ENCODE results near the gene MLPH.

DNA sequence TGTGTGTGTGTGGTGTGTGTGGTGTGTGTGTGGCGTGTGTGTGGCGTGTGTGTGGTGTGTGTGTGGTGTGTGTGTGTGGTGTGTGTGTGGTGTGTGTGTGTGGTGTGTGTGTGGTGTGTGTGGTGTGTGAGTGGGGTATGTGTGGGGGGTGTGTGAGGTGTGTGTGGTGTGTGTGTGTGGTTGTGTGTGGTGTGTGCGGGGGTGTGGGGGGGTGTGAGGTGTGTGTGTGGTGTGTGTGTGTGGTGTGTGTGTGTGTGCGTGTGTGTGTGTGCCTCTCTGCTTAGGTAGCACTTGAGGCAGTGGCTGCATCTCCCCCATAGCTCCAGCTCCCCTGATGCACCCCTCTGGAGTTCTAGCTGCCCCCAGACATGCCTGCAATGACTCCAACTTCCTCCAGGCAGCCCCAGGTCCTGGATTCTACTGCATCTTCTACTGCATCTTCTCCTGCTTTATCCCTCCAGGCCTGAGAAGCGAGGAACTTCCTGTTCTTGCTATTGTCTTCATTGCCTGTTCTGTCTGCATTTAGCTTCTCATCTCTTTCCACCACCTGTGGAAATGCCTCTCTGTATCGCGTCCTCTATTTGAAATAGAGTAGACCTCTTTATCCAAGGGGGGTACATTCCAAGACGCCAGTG is 22.2 kb upstream of the MLPH start:
- TF ChIP-seq, protein P1, sequence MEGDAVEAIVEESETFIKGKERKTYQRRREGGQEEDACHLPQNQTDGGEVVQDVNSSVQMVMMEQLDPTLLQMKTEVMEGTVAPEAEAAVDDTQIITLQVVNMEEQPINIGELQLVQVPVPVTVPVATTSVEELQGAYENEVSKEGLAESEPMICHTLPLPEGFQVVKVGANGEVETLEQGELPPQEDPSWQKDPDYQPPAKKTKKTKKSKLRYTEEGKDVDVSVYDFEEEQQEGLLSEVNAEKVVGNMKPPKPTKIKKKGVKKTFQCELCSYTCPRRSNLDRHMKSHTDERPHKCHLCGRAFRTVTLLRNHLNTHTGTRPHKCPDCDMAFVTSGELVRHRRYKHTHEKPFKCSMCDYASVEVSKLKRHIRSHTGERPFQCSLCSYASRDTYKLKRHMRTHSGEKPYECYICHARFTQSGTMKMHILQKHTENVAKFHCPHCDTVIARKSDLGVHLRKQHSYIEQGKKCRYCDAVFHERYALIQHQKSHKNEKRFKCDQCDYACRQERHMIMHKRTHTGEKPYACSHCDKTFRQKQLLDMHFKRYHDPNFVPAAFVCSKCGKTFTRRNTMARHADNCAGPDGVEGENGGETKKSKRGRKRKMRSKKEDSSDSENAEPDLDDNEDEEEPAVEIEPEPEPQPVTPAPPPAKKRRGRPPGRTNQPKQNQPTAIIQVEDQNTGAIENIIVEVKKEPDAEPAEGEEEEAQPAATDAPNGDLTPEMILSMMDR (conservative IDR thresholded peaks at IDR 0.05 in 1 of 2, IDR thresholded peaks at IDR 0.05 in 1 of 2; ENCODE audit: extremely low read depth in 1 of 2, insufficient read depth in 1 of 2, low read depth in 1 of 2, low read length in 2 of 2): no peak
- no peak for TF ChIP-seq EZH2 (IDR thresholded peaks at IDR 0.05; ENCODE audit: borderline replicate concordance, low read length)

All from mammary epithelial cell (primary cell).